ENCODE results near the gene OR2T10. TPM values are rescaled to one million over a fixed set of nuclear protein-coding genes. Genes with fewer than 3 reads are reported as not detected.

The OR2T10 gene
- total and polyA plus RNA-seq, 2 of the 4 experiments (the other 2 are of a cell fraction), result not detected

Small RNA genes within 50 kb of the gene (microRNA-seq; reads per million reads assigned to microRNA genes)
- not detected for gene RF00019 (ENCODE audit: insufficient read depth, insufficient read length)

Small RNA genes within 50 kb of the gene (small RNA-seq; reads per million reads assigned to genes)
- 0 reads per million in 5 experiments for gene RF00019

Other genes starting within 250 kb of the OR2T10 start
- gene OR14C36, start 248.9 kb downstream of the OR2T10 start, total RNA-seq (2012; rRNA removed), result not detected in 2 replicates
- gene OR14C36, start 248.9 kb downstream of the OR2T10 start, polyA plus RNA-seq (2012; rRNA removed), result not detected in 2 replicates
- not detected in 2 replicates for gene OR2T4, start 236.0 kb downstream of the OR2T10 start, total RNA-seq (2012; rRNA removed)
- gene OR2T4, start 236.0 kb downstream of the OR2T10 start, polyA plus RNA-seq (2012; rRNA removed), result not detected in 2 replicates
- not detected in 2 replicates for gene OR2T6, start 222.0 kb downstream of the OR2T10 start, total RNA-seq (2012; rRNA removed)
- not detected in 2 replicates for gene OR2T6, start 222.0 kb downstream of the OR2T10 start, polyA plus RNA-seq (2012; rRNA removed)
- gene OR2T1, start 194.7 kb downstream of the OR2T10 start, total RNA-seq (2012; rRNA removed), result not detected in 2 replicates
- not detected in 2 replicates for gene OR2T1, start 194.7 kb downstream of the OR2T10 start, polyA plus RNA-seq (2012; rRNA removed)
- not detected in 2 replicates for gene OR2T2, start 152.1 kb downstream of the OR2T10 start, total RNA-seq (2012; rRNA removed)
- not detected in 2 replicates for gene OR2T2, start 152.1 kb downstream of the OR2T10 start, polyA plus RNA-seq (2012; rRNA removed)
- not detected in 2 replicates for gene OR2T3, start 124.3 kb downstream of the OR2T10 start, total RNA-seq (2012; rRNA removed)
- gene OR2T3, start 124.3 kb downstream of the OR2T10 start, polyA plus RNA-seq (2012; rRNA removed), result not detected in 2 replicates
- not detected in 2 replicates for gene OR2T5, start 109.1 kb downstream of the OR2T10 start, total RNA-seq (2012; rRNA removed)
- not detected in 2 replicates for gene OR2T5, start 109.1 kb downstream of the OR2T10 start, polyA plus RNA-seq (2012; rRNA removed)
- not detected in 2 replicates for gene OR2G6, start 89.6 kb downstream of the OR2T10 start, total RNA-seq (2012; rRNA removed)
- not detected in 2 replicates for gene OR2G6, start 89.6 kb downstream of the OR2T10 start, polyA plus RNA-seq (2012; rRNA removed)
- gene OR2T29, start 34.9 kb downstream of the OR2T10 start, total RNA-seq (2012; rRNA removed), result not detected in 2 replicates
- gene OR2T29, start 34.9 kb downstream of the OR2T10 start, polyA plus RNA-seq (2012; rRNA removed), result not detected in 2 replicates
- not detected in 2 replicates for gene OR2T34, start 22.9 kb downstream of the OR2T10 start, total RNA-seq (2012; rRNA removed)
- not detected in 2 replicates for gene OR2T34, start 22.9 kb downstream of the OR2T10 start, polyA plus RNA-seq (2012; rRNA removed)
- gene OR2T11, start 37.4 kb upstream of the OR2T10 start, total RNA-seq (2012; rRNA removed), result not detected in 2 replicates
- gene OR2T11, start 37.4 kb upstream of the OR2T10 start, polyA plus RNA-seq (2012; rRNA removed), result not detected in 2 replicates
- gene OR2T35, start 47.6 kb upstream of the OR2T10 start, total RNA-seq (2012; rRNA removed), result not detected in 2 replicates
- not detected in 2 replicates for gene OR2T35, start 47.6 kb upstream of the OR2T10 start, polyA plus RNA-seq (2012; rRNA removed)
- not detected in 2 replicates for gene OR2T27, start 57.8 kb upstream of the OR2T10 start, total RNA-seq (2012; rRNA removed)
- gene OR2T27, start 57.8 kb upstream of the OR2T10 start, polyA plus RNA-seq (2012; rRNA removed), result not detected in 2 replicates
- not detected in 2 replicates for gene OR14I1, start 105.1 kb upstream of the OR2T10 start, total RNA-seq (2012; rRNA removed)
- gene OR14I1, start 105.1 kb upstream of the OR2T10 start, polyA plus RNA-seq (2012; rRNA removed), result not detected in 2 replicates
- not detected in 2 replicates for gene LYPD8, start 158.1 kb upstream of the OR2T10 start, total RNA-seq (2012; rRNA removed)
- gene LYPD8, start 158.1 kb upstream of the OR2T10 start, polyA plus RNA-seq (2012; rRNA removed), result not detected in 2 replicates
- 23.3 and 25.0 TPM in 2 replicates for gene SH3BP5L, start 228.2 kb upstream of the OR2T10 start, total RNA-seq (2012; rRNA removed)
- 35.6 and 35.9 TPM in 2 replicates for gene SH3BP5L, start 228.2 kb upstream of the OR2T10 start, polyA plus RNA-seq (2012; rRNA removed)
- 6.6 and 6.9 TPM in 2 replicates for gene ZNF672, start 240.5 kb upstream of the OR2T10 start, total RNA-seq (2012; rRNA removed)
- 12.6 and 16.2 TPM in 2 replicates for gene ZNF672, start 240.5 kb upstream of the OR2T10 start, polyA plus RNA-seq (2012; rRNA removed)

Measured in IMR-90 (cell line).